GM19463 (cell line): ENCODE measurements around the gene ZBTB42.
A peak's percentile ranks its signal among the peaks of the same experiment; 100 is the strongest.

Experiments
- ATAC-seq: cut with Tn5 transposase; IDR thresholded peaks from one replicate; pipeline ENCODE4 v1.9.1; 2021; ENCODE audit warnings: mild to moderate bottlenecking, moderate library complexity; ENCODE audit not compliant: unreplicated experiment

Gene ZBTB42

DNA sequence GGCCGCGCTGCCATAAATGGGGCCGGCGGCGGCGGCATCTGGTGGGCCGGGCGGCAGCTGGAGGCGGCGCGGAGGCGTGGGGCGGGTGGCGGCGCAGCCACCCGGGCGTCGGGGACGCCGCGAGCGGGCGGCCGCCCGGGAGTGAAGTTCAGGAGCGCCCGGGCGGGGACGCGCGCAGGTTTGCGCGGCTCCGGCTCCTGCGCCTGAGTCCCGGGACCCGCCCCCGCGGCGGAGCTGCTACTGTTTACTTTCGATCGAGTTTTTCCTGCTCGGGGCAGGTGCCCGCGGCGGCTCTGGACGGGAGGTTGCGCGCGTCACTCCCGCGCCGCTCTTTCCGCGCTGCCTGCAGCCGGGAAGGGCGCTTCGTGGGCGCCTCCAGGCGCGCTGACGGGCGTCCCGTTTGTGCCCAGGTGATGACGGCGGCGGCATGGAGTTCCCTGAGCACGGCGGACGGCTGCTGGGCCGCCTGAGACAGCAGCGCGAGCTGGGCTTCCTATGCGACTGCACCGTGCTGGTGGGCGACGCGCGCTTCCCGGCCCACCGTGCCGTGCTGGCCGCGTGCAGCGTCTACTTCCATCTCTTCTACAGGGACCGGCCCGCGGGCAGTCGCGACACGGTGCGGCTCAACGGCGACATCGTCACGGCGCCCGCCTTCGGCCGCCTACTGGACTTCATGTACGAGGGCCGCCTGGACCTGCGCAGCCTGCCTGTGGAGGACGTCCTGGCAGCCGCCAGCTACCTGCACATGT lies at the start of gene ZBTB42:
TSS of gene ZBTB42 (plus strand) at position 331 of the 749 bp plus-strand sequence. CDS start at position 428, 97 bp downstream.
- peak; percentile 45 for ATAC-seq

DNA sequence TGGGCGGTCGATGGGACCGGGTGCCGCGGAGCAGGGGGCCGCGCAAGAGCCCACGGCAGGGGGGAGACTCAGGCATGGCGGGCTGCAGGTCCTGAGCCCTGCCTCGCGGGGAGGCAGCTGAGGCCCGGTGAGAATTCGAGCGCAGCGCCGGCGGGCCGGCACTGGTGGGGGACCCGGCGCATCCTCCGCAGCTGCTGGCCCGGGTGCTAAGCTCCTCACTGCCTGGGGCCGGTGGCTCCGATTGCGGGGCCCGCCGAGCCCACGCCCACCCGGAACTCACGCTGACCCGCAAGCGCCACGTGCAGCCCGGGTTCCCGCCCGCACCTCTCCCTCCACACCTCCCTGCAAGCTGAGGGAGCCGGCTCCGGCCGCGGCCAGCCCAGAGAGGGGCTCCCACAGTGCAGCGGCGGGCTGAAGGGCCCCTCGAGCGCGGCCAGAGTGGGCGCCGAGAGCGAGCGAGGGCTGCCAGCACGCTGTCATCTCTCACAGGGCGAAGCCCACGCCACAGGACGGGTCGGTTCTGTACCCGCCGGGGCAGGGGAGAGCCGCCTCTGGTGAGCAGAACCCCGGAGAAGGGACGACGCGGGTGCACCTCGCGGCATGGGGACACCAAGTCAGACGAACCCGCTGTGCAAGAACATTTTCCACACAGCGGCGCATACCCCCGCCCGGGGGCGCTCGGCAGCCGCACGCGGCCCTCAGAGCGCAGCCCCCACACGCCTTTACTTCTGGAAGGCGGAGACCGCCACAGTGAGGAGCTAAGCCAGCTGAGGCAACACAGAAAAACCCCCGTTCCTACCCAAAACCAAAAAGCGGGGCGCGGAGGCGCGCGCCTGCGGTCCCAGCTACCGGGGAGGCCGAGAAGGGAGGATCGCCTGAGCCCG lies 49.1 kb upstream of the ZBTB42 start:
- no peak for ATAC-seq

DNA sequence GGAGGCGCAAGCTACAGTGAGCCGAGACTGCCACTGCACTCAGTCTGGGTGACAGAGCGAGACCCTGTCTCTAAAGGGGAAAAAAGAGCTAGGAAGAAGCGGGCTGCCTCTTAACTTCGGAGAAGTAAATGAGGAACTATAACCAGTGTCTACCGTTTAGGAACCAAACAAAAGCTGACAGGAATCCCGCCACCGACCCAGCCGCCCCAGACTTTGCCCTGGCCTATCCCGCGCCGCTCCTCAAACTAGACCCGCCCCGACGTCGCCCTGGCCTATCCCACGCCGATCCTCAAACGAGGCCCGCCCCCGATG lies 48.5 kb upstream of the ZBTB42 start:
- ATAC-seq: no peak

DNA sequence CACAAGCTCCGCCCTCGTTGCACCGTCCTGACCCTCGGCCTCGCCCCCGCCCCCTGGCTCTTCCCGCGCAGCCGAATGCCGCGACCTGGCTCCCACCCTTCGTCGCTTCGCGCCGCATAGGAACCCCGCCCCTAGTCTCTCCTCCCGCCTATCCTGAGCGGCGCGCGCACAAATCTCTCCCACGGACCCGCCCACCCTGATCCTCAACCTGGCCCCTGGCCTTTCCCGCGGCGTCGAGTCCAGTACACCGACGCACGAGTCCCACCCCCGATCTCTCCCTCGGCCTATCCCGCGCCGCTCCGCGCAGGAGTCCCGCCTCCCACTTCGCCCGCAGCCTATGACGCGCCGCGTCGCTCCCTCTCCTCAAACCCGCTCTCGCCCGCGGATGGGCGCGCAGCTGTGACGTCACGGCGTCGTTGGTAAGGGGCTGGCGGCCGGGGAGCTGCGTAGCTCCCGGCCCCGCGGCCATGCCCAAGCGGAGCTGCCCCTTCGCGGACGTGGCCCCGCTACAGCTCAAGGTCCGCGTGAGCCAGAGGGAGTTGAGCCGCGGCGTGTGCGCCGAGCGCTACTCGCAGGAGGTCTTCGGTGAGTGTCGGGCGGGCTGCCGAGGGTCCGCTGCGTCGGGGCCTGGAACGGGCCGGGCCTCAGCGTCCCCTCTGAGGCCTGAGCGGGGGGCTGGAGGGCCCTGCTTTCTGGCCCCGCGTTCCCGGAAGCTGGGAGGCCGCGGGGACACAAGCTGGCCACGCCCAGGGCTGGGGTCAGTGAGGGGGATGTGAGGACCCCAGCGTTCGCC lies 48.0 kb upstream of the ZBTB42 start, which contains the start of gene SIVA1:
TSS of gene SIVA1 (plus strand) at position 413 of the 793 bp plus-strand sequence. CDS start at position 468, 55 bp downstream.
- ATAC-seq: peak; percentile 91

DNA sequence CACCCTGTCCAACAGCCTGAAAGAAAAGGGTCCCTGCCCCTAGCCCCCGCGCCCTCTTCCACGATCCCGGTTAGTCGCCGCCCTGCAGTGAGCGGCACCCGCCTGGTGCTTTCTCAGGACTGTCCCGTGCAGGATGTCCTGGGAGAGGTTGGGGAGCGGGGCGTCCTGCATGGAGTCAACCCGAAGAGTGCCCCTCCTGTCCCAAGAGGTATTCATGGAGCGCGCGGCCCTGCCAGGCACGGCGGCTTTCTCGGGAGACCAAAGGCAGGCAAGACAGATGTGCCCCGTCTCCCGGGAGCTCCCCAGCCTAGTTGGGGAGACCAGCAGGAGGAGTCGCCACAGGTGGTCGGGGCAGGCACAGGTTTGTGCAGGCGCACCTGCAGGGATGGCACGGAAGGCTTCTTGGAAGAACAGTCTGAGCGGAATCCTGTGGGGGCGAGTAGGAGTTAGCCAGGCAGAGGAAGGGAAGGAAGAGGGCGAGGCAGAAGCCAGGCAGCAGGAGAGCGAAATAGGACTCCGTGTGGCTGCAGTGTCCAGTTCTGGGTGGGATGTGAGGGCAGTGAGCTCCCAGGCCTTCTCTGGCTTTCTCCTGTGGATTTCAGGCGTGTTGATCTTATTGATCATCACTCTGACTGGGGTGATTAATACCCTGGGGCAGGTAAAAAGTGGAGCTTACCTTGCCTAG lies 47.2 kb upstream of the ZBTB42 start:
- ATAC-seq: no peak

DNA sequence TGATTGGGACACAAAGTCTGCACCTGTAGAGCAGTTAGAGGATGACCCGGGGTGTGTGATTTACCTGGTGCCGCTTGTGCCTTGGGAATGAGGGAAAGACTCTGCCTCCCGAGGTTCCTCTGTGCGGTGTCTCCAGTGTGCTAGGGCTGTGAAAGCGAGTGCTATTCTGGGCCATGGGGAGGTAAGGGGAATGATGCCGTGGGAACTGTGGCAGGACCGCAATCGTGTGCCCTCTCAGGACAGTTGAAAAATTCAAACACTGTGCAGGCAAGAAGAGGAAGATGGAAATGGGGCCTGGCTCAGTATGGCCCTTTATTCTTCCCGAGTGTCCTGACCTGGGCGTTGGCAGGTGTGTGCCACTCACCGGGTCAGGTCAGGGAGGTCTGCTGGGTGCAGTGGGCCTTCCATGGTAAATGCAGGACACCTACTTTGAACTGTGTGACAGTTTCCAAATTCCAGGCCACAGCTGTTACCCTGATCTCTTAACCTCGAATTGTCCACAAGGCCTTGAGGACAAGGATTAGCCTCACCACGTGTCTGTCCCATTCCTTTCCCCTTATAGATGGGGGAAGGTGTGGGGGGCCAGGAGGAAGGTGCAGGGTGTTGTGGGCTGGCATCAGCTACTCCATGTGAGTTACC lies 46.6 kb upstream of the ZBTB42 start:
- no peak for ATAC-seq

DNA sequence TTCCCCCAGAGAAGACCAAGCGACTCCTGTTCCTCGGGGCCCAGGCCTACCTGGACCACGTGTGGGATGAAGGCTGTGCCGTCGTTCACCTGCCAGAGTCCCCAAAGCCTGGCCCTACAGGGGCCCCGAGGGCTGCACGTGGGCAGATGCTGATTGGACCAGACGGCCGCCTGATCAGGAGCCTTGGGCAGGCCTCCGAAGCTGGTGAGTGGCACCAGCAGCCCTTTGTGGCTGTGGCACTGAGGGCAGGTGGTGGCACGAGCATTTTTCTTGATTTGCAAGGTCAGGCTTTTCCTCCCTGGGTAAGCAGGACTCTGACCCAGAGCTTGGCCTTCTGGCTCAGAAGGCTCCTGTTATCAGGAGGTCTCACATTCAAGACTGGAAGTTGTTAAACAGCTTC lies 45.3 kb upstream of the ZBTB42 start:
- ATAC-seq: no peak

DNA sequence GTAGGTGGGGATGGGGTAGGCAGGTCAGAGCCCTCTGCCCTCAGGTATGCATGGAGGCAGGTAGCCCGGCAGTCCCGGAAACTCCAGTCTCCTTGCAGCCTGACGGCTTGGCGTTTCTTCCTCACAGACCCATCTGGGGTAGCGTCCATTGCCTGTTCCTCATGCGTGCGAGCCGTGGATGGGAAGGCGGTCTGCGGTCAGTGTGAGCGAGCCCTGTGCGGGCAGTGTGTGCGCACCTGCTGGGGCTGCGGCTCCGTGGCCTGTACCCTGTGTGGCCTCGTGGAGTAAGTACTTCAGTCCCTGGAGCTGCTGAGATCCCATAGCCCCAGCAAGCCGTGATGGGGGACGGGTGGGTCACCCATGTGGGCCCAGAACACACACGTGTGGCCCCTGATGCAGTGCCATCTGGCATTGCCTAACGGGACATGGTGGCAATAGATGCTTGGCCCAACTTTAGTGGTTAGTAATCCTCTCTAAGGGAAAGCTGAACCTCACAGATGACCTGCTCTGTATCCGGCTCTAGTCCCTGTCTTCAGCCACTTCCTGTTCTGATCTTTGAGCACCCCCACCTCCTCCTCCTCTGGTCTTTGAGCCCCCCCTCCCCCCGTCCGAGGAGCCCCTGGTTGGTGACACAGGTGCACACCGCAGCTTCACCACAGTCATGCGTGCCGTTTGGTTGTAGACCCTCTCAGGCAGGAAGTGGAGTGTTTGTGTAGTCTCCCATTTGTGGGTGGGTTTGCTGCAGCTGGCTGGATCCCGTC lies 44.2 kb upstream of the ZBTB42 start:
- ATAC-seq: no peak

DNA sequence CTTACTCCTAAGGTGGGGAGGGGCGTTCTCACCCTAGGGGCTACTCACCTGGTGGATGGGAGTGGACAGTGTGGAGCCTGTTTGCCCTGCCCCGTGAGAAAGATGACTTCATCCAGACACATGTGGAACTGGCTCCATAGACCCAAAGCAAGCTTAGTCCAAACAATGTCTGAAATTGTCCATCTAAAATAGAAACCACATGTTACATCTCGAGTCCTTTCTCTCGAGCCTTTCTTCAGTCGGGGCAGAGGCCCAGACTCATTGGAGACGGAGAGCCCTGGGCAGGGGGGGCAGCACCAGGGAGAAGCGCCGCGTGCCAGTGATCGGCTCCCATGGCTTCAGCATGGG lies 43.7 kb upstream of the ZBTB42 start:
- no peak for ATAC-seq

DNA sequence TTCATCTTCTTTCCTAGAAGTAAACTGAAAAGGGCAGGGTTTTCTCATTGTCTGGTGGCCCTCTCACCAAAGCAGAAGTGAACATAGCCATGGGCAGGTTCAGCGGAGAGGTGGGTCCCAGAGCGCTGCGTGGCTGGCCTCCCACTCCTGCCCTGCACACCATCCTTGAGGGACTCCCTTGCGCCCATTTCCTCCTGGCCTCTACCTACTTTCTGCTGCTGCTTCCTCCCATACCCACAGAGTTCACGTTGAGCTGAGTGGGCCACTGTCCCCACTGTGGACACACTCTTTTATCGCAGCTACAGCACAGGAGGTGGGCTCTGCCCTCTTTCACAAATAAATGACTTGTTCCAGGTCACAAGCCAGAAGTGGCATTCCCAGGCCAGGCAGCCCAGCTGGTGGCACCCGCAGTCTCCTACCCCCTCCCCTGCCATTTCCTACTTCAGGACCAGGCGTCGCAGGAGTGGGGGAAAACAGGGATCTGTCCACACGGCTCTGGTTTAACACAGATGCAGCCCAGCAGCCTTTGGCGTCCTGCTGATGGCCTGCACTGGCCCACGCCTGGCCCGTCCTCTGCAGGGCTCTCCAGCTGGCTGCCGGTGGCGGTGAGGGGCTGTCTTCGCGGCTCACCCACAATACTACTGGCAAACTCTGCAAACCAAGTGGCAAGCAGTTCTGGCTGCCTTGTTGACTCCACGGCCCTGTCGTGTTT lies 43.1 kb upstream of the ZBTB42 start:
- no peak for ATAC-seq

DNA sequence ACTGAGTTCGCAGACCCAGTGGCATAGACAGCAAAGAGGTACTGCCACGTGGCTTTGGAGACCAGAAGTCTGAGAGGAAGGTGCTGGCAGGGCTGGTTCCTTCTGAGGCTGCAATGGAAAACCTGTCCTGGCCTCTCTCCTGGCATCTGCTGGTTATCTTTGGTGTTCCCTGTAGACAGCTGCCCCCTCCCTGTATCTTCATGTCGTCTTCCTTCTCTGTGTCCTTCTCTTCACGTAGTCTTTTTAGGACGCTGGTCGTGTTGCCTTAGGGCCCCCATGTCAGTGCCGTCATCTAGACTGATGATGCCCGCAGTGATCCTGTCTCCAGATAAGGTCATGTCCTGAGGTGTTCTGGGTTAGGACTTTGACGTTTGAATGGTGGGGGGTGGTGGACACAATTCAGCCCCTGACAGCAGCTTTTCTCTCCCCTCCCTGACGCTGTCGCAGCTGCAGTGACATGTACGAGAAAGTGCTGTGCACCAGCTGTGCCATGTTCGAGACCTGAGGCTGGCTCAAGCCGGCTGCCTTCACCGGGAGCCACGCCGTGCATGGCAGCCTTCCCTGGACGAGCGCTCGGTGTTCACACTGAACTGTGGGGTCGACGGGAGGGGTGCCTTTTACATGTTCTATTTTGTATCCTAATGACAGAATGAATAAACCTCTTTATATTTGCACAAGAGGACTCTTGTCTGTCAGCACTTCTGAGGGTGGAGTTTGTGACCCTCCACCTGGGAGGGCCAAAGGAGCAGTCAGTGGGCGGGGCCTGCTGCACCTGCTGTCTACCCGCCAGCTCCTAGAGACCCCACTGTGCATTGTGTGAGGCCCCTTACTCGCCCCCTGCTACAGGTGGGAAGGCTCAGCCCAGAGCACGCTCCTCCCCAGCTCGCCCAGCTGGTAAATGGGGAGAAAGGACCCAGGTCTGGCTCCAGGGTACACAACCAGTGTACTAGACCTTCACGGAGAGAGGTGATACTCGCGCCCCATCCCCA lies 41.6 kb upstream of the ZBTB42 start:
- ATAC-seq: no peak

DNA sequence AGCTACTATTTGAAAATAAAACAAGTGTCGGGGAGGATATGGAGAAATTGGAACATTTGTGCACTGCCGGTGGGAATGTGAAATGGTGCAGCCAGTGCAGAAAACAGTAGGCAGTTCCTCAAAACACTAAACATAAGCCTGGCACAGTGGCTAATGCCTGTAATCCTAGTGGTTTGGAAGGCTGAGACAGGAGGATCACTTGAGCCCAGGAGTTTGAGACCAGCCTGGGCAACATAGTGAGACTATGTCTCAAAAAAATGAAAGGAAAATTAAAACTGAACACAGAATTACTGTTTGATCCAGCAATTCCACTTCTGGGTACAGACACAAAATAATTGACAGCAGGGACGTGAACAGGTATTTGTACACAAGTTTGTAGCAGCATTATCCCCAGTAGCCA lies 35.4 kb upstream of the ZBTB42 start:
- no peak for ATAC-seq

DNA sequence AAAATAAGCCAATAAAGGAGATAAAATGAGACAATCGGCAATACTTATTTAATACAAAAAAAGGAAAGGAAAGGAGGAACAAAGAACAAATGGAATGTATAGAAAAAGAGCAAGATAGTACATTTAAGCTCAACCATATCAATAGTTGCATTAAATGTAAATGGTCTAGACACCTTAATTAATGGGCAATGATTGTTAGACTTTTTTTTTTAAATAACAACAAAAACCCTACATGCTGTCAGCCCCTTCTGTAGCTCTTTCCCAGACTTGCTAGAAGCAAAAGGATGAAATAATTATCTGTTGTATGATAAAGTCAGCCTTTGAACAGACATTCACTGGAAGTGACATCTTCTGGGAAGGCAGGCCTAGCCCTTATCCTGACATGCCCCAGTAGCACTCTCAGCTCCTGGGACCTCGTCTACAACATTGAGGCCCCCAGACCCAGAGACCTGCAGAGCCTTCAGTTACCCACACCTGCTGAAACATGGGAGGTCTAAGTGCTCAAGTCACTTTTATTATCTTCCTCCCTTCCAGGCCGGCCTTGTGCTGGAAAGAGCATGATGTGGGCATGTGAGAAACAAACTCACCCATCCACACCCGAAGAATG lies 34.5 kb upstream of the ZBTB42 start:
- ATAC-seq: no peak

DNA sequence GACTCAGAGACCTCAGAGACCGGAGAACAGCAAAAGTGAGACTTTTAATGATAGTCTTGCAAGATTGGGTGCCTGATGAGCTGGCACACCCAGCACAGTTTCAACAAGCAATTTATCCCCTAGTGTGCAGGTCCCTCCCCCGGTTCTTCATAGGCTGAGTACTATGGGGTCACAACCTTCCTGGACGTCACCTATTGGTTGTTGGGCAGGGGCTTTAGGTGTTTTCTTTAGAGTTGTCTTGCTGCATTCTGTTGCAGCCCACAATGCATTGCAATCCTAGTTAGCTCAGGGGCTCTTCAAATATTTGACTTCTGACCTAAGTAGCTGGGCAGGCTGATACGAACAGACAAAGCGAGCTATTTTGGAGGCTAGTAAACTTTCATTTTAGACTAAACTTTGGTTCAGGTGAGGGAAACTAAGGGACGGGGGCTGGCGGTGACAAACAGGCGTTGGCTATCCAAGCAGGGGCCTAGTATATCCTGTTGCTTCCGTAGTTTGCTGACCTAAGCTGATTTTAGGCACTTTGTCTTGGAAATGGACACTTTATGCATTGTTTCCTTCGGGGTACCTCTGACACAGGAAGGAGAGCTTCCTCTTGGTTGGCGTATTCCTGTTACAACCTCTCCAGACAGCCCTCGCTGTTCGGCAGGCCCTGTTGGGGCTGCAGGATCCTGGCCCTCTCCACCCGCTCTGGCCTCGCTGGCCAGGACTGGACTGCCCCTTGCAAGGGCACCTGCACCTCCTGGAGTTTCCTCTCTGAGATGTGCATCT lies 33.9 kb upstream of the ZBTB42 start:
- ATAC-seq: no peak

DNA sequence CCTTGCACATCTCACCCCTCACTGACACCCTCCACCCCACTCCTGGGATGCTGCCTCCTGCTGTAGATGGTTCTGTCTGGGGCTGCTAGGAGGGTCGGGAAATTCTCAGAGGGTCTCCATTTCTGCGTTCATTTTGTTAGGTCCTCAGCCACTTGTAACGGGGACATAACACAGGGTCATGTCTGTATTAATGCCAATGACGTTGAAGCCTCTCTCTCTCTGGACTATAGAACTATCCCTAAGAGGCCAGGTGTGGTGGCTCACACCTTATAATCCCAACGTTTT lies 33.3 kb upstream of the ZBTB42 start:
- ATAC-seq: no peak

DNA sequence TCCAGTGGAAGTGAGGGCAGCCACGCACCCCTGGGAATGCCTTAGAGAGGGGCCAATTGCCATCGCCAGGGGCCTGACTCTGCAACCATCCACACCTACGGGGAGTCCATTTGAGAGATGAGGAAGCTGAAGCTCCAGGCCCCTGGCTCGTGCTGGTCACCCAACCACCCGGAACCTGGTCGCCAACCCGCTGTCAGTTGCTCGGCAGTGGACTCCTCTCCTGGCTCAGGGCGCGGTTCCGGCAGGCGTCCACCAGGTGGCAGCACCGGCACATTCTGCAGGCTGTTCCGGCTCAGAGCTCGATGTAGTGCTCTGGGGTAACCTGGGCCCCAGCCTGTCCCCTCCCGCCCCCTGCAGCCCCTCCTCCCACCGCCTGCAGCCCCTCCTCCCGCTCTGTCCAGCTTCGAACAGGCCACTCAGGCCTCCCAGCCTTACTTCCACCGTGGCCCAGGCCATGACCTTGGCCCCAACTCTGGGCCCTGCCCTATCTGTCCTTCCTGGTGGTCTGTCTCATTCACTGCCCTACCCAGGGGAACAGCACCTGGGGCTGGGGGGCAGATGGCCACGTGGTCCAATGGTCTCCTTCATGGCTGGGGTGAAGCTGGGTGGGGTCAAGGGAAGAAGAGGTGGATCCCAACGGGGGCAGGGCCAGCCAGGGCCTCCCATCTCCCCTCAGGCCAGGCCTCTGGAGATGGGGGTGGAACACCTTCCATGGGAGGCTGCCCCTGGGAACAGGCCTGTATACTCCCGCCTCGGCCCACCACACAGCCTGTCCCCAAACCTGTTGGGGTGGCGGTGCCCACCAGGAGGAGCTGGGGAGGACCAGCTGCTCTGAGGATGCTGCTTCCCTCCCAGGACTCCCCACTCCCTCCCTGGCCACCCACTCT lies 32.2 kb upstream of the ZBTB42 start:
- peak; percentile 84 for ATAC-seq
